Measurements from ENCODE around the gene ELMOD3.

DNA sequence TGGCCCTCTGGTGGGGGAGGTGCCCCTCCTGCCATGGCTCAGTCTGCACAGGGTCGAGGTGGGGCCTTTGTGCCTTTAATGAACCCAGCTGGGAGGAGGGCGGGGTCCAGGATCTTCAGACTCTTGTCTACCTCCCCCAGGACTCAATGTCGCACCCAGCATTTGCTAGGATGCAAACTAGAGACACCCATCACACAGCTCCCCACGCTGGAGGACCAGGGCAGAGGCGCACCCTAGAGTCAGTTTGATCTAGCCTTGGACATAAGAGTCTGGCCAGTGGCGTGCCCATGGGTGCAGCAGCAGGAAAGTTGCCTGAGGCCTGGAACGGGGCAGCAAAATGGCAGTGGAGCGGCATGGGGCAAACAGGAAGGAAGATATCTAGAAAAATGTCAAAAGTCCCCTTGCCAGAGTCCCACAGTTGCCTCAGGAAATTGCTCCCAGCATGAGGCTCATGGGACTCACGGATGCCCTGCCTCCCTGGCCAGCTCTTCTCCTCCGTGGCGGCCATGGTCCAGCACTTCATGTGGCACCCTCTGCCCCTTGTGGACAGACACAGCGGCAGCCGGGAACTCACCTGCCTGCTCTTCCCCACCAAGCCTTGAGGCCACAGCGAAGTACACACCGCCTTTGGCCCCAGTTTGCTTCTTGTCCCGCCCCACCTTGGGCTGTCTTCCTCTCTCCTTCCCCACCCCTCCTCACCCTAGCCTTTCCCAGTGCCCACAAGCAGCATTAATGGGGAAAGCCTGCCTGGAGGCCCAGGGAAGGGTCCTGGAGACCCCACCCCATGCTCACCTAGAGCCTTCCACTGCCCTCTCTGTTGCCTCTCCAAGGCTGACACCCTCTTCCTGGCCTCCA lies 81.6 kb downstream of the ELMOD3 start:
- TF ChIP-seq, protein P1, sequence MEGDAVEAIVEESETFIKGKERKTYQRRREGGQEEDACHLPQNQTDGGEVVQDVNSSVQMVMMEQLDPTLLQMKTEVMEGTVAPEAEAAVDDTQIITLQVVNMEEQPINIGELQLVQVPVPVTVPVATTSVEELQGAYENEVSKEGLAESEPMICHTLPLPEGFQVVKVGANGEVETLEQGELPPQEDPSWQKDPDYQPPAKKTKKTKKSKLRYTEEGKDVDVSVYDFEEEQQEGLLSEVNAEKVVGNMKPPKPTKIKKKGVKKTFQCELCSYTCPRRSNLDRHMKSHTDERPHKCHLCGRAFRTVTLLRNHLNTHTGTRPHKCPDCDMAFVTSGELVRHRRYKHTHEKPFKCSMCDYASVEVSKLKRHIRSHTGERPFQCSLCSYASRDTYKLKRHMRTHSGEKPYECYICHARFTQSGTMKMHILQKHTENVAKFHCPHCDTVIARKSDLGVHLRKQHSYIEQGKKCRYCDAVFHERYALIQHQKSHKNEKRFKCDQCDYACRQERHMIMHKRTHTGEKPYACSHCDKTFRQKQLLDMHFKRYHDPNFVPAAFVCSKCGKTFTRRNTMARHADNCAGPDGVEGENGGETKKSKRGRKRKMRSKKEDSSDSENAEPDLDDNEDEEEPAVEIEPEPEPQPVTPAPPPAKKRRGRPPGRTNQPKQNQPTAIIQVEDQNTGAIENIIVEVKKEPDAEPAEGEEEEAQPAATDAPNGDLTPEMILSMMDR (IDR thresholded peaks at IDR 0.05): no peak
- no peak for TF ChIP-seq EZH2phosphoT487 (IDR thresholded peaks at IDR 0.05; ENCODE audit: borderline replicate concordance, low read depth)
